Left ventricle myocardium inferior (tissue), 1 donor: ENCODE data around the gene GOSR1. TPM values are rescaled to one million over a fixed set of nuclear protein-coding genes. Genes with fewer than 3 reads are reported as not detected.

ENCODE experiments used
- DNase-seq: peaks from one replicate; pipeline ENCODE4 v3.0.0-alpha.2; 2020
- H3K27ac ChIP-seq: fragments of 200-600 bp; replicated peaks from 2 replicates; pipeline ENCODE4 v1.8.0; 2021
- H3K27me3 ChIP-seq: fragments of 200-600 bp; 2 replicates; pipeline ENCODE4 v1.8.0; 2021; ENCODE audit warnings: low read depth
- H3K36me3 ChIP-seq: fragments of 200-600 bp; 2 replicates; pipeline ENCODE4 v1.8.0; 2021
- H3K4me1 ChIP-seq: fragments of 200-600 bp; 2 replicates; pipeline ENCODE4 v1.8.0; 2021
- H3K4me3 ChIP-seq: fragments of 200-600 bp; 2 replicates; pipeline ENCODE4 v1.8.0; 2021; ENCODE audit warnings: mild to moderate bottlenecking, moderate library complexity
- H3K9me3 ChIP-seq: fragments of 200-600 bp; replicated peaks from 2 replicates; pipeline ENCODE4 v1.8.0; 2021
- intact Hi-C: fragments of 100-400 bp; cut with micrococcal nuclease; formaldehyde crosslinking; loops from one replicate; pipeline ENCODE4 v1.11.0; 2022
- total RNA-seq: library from RNA; stranded (reverse); fragmentation: NEBNext Ultra II Directional; extraction: Animal tissue kit (Norgen Biotek cat#: 25700); gene quantifications from one replicate; pipeline ENCODE4 v1.2.1, GENCODE V29; 2021
- TF ChIP-seq, protein P1 (sequence below): fragments of 200-600 bp; IDR thresholded peaks from 2 replicates; pipeline ENCODE4 v1.8.0; 2021; ENCODE audit warnings: antibody characterized with exemption, mild to moderate bottlenecking, borderline replicate concordance
- donor health status: DM: no; HTN: yes; CAD: no; lungs with severe emphysema.

GOSR1 gene
- total RNA-seq, 1 donor from 2014 or later: 28.2 TPM

DNA sequence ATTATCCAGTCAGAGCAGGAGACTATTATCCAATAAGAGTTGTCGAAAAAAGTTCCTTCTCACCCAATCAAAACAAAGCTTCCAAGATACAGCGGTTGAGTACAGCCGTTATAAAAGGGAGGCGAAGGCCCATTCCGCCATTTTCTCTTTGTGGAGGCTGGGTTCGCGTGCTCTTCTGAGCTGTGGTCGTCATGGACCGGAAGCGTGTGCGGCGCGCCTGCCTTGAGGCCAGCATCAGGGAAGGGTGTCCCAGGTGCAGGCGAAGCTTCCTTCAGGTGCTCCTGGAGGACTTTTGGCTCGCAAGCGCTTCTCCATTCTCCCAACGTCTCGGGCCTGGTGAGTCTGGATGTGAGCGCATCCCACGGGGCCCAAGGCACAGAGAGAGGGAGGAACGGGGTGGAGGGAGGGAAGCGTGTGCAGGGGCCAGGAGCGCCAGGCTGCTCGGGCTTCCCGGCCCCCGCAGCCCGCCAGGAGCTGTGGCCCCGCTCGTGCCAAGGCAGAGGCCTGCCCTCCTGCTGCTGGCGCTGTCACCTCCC lies 99.2 kb downstream of the GOSR1 start:
- peaks cover 18% of the 10 kb centered on the region for H3K27me3 ChIP-seq
- no peak for DNase-seq
- no peaks in the 10 kb centered on the region for H3K36me3 ChIP-seq
- H3K27ac ChIP-seq: no peak overlapping the region
- no peak overlapping the region for H3K4me3 ChIP-seq
- intact Hi-C loops: no loop called here
- no peaks in the 10 kb centered on the region for H3K9me3 ChIP-seq
- no peaks in the 10 kb centered on the region for H3K4me1 ChIP-seq
- TF ChIP-seq, protein P1, sequence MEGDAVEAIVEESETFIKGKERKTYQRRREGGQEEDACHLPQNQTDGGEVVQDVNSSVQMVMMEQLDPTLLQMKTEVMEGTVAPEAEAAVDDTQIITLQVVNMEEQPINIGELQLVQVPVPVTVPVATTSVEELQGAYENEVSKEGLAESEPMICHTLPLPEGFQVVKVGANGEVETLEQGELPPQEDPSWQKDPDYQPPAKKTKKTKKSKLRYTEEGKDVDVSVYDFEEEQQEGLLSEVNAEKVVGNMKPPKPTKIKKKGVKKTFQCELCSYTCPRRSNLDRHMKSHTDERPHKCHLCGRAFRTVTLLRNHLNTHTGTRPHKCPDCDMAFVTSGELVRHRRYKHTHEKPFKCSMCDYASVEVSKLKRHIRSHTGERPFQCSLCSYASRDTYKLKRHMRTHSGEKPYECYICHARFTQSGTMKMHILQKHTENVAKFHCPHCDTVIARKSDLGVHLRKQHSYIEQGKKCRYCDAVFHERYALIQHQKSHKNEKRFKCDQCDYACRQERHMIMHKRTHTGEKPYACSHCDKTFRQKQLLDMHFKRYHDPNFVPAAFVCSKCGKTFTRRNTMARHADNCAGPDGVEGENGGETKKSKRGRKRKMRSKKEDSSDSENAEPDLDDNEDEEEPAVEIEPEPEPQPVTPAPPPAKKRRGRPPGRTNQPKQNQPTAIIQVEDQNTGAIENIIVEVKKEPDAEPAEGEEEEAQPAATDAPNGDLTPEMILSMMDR: no peak

Other genes with a start within 250 kb of the GOSR1 start
- 0.33 TPM for gene SLC6A4, start 241.7 kb upstream of the GOSR1 start, total RNA-seq
- gene BLMH, start 185.5 kb upstream of the GOSR1 start, total RNA-seq: 14.9 TPM
- gene TMIGD1, start 143.4 kb upstream of the GOSR1 start, total RNA-seq: not detected
- 19.3 TPM for gene CPD, start 98.5 kb upstream of the GOSR1 start, total RNA-seq